SK-N-SH (cell line): ENCODE results near the gene FBLN7. TPM values are rescaled to one million over a fixed set of nuclear protein-coding genes. Genes with fewer than 3 reads are reported as not detected.

Experiments used
- CTCF ChIA-PET: fragments of 300-600, 350-600 bp; formaldehyde crosslinking; extraction: SDS; loops from one replicate; lab custom pipeline; 2021; lab: Yijun Ruan, JAX
- POLR2A ChIA-PET: fragments of 350-600 bp; sonication (Branson Sonifier 250); formaldehyde crosslinking; extraction: SDS; loops from one replicate; lab custom pipeline; 2020; ENCODE audit warnings: antibody characterized with exemption, inconsistent platforms; lab: Yijun Ruan, JAX
- DNase-seq: peaks from one replicate; pipeline ENCODE4 v3.0.0; 2012
- H2AFZ ChIP-seq: fragments of 200-600 bp; sonication (generic); 2 replicates; pipeline ENCODE4 v1.8.1; 2016; ENCODE audit warnings: antibody characterized with exemption, mild to moderate bottlenecking, low read depth
- H3F3A ChIP-seq: fragments of 200-600 bp; sonication (generic); replicated peaks from 2 replicates; pipeline ENCODE3; 2016; ENCODE audit warnings: antibody characterized with exemption, mild to moderate bottlenecking; ENCODE audit not compliant: insufficient read depth
- H3K27ac ChIP-seq, 2 experiments: fragments of 200-500 bp in 1 of 2; fragments of 200-600 bp in 1 of 2; sonication (Bioruptor generic) in 1 of 2; sonication (generic), shearing (Covaris generic) in 1 of 2; 2 replicates each; pipeline versions ENCODE4 v1.5.1 to v1.6.1; 2014 to 2016; ENCODE audit warnings: low read depth in 2 of 2, inconsistent platforms in 1 of 2, low read length in 1 of 2, mild to moderate bottlenecking in 1 of 2, mixed read lengths in 1 of 2
- H3K27me3 ChIP-seq: fragments of 200-600 bp; sonication (generic), shearing (Covaris generic); 2 replicates; pipeline ENCODE4 v1.6.1; 2016; ENCODE audit warnings: mixed run types; ENCODE audit not compliant: insufficient read depth
- H3K36me3 ChIP-seq, 2 experiments: fragments of 200-500 bp in 1 of 2; fragments of 200-600 bp in 1 of 2; sonication (Bioruptor generic) in 1 of 2; sonication (generic) in 1 of 2; replicated peaks in 1 of 2; 2 replicates each; pipeline versions ENCODE3 to v1.5.1; 2014 to 2016; ENCODE audit warnings: low read length in 1 of 2, mild to moderate bottlenecking in 1 of 2; ENCODE audit not compliant: insufficient read depth in 2 of 2, control insufficient read depth in 1 of 2
- H3K4me1 ChIP-seq, 2 experiments: fragments of 200-500 bp in 1 of 2; fragments of 200-600 bp in 1 of 2; sonication (Bioruptor generic) in 1 of 2; sonication (generic), shearing (Covaris generic) in 1 of 2; 2 replicates each; pipeline versions ENCODE4 v1.5.1 to v1.6.1; 2014 to 2016; ENCODE audit warnings: low read depth in 1 of 2, low read length in 1 of 2, mixed run types in 1 of 2; ENCODE audit not compliant: insufficient read depth in 2 of 2, control insufficient read depth in 1 of 2
- H3K4me2 ChIP-seq: fragments of 200-600 bp; sonication (generic), shearing (Covaris generic); 2 replicates; pipeline ENCODE4 v1.6.1; 2017; ENCODE audit warnings: mixed run types
- H3K4me3 ChIP-seq, 2 experiments: fragments of 200-500 bp in 1 of 2; fragments of 200-600 bp in 1 of 2; sonication (Bioruptor generic) in 1 of 2; sonication (generic), shearing (Covaris generic) in 1 of 2; 2 replicates each; pipeline versions ENCODE4 v1.5.1 to v1.8.1; 2014 to 2016; ENCODE audit warnings: low read depth in 2 of 2, inconsistent platforms in 1 of 2, low read length in 1 of 2, mild to moderate bottlenecking in 1 of 2, mixed read lengths in 1 of 2, moderate library complexity in 1 of 2
- H3K79me2 ChIP-seq: fragments of 200-600 bp; sonication (generic); 2 replicates; pipeline ENCODE4 v1.8.1; 2017; ENCODE audit warnings: mild to moderate bottlenecking; ENCODE audit not compliant: insufficient read depth
- H3K9ac ChIP-seq: fragments of 200-600 bp; sonication (generic); 2 replicates; pipeline ENCODE4 v1.6.1; 2017; ENCODE audit warnings: mixed run types
- H3K9me2 ChIP-seq: fragments of 200-600 bp; sonication (generic); 2 replicates; pipeline ENCODE4 v1.6.1; 2017; ENCODE audit warnings: mixed run types
- H3K9me3 ChIP-seq: fragments of 200-600 bp; sonication (generic); 2 replicates; pipeline ENCODE4 v1.6.1; 2017; ENCODE audit warnings: mixed run types, mild to moderate bottlenecking, moderate library complexity
- H4K20me1 ChIP-seq: fragments of 200-600 bp; sonication (generic); 2 replicates; pipeline ENCODE4 v1.6.1; 2017; ENCODE audit warnings: mild to moderate bottlenecking, mixed run types; ENCODE audit not compliant: insufficient read depth
- CHD2 ChIP-seq: fragments of 150-350 bp; IDR thresholded peaks from 2 replicates; pipeline ENCODE4 v1.6.1; 2018; ENCODE audit warnings: low read length; ENCODE audit not compliant: partially characterized antibody
- ELF1 ChIP-seq: IDR thresholded peaks from 2 replicates; pipeline ENCODE4 v1.4.0; 2012
- EP300 ChIP-seq, 2 experiments: IDR thresholded peaks; 2 replicates each; pipeline versions ENCODE4 v1.4.0 to v1.6.1; 2012; ENCODE audit warnings: borderline replicate concordance in 1 of 2, low read depth in 1 of 2, low read length in 1 of 2
- EZH2phosphoT487 ChIP-seq: fragments of 200-600 bp; sonication (generic); IDR thresholded peaks from 2 replicates; pipeline ENCODE4 v1.6.1; 2017; ENCODE audit warnings: low read depth, mixed run types, mild to moderate bottlenecking, antibody characterized with exemption, moderate library complexity, borderline replicate concordance
- FOXM1 ChIP-seq: IDR thresholded peaks from 2 replicates; pipeline ENCODE4 v1.4.0; 2012; ENCODE audit warnings: low read depth, mild to moderate bottlenecking
- JUND ChIP-seq: IDR thresholded peaks from 2 replicates; pipeline ENCODE4 v1.4.0; 2012
- MXI1 ChIP-seq: IDR thresholded peaks from 2 replicates; pipeline ENCODE4 v1.6.1; 2012; ENCODE audit warnings: mild to moderate bottlenecking, low read depth, low read length, improper control_type of control experiment
- POLR2AphosphoS5 ChIP-seq: IDR thresholded peaks from 2 replicates; pipeline ENCODE4 v1.6.1; 2012; ENCODE audit warnings: low read depth, low read length
- RCOR1 ChIP-seq: fragments of 150-350 bp; IDR thresholded peaks from 2 replicates; pipeline ENCODE4 v1.6.1; 2017; ENCODE audit warnings: antibody characterized with exemption, low read length
- RXRA ChIP-seq: IDR thresholded peaks from 2 replicates; pipeline ENCODE4 v1.4.0; 2012; ENCODE audit warnings: low read depth, mild to moderate bottlenecking, borderline replicate concordance
- TAF1 ChIP-seq: IDR thresholded peaks from 2 replicates; pipeline ENCODE4 v1.6.1; 2012; ENCODE audit warnings: low read depth, mild to moderate bottlenecking, low read length, moderate library complexity, borderline replicate concordance
- TCF12 ChIP-seq: IDR thresholded peaks from 2 replicates; pipeline ENCODE4 v1.4.0; 2012
- YY1 ChIP-seq: IDR thresholded peaks from 2 replicates; pipeline ENCODE4 v1.4.0; 2012; ENCODE audit warnings: low read depth, mild to moderate bottlenecking
- WGBS: methylation state at CpG from one replicate; pipeline ENCODE4 v1.1.6; 2017; ENCODE audit warnings: low lambda C conversion rate; 5-methylcytosine and 5-hydroxymethylcytosine counted together
- polyA plus RNA-seq, 3 experiments: library from polyadenylated mRNA; depleted of rRNA; stranded (reverse); fragments of >200 nt; gene quantifications; 2 replicates each; pipeline ENCODE4 v1.2.3, GENCODE V29; 2012
- TF ChIP-seq, protein P1 (sequence below): IDR thresholded peaks from 2 replicates; pipeline ENCODE4 v1.4.0; 2012; ENCODE audit warnings: low read depth, borderline replicate concordance
- TF ChIP-seq, protein P2 (sequence below): fragments of 200-600 bp; sonication (generic); IDR thresholded peaks from 2 replicates; pipeline ENCODE4 v1.6.1; 2017; ENCODE audit warnings: antibody characterized with exemption, mild to moderate bottlenecking, moderate library complexity
- TF ChIP-seq, protein P3 (sequence below): fragments of 150-350 bp; IDR thresholded peaks from 2 replicates; pipeline ENCODE4 v1.6.1; 2017; ENCODE audit warnings: antibody characterized with exemption, low read length, low read depth, borderline replicate concordance
- TF ChIP-seq, protein P4 (sequence below): IDR thresholded peaks from 2 replicates; pipeline ENCODE4 v1.4.0; 2012; ENCODE audit warnings: low read depth
- TF ChIP-seq, protein P5 (sequence below): IDR thresholded peaks from 2 replicates; pipeline ENCODE4 v1.4.0; 2012; ENCODE audit warnings: low read depth, borderline replicate concordance

FBLN7 gene
- polyA plus RNA-seq, 1 of the 3 experiments (the other 2 are of a cell fraction): 4.4 TPM

DNA sequence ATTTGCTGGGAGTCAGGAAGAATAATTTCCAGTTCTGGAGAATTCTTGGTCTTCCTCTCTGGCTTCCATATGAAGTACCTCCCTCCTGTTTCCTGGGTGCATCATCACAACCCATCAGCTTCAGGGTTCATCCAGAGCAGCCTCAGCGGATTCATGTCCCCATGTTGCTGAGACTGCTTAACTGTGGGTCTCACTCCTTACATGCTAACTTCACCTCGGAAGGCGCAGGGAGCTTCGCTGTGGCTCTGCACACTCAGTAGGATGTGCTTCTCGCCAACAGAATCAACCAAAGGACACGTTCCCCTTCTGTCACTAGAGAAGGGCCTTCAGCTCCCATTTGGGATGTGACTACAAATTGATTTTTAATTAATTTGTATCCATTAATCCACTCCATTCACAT lies 24.2 kb downstream of the FBLN7 start:
- no peaks in the 10 kb centered on the region for H3K27me3 ChIP-seq
- no peak overlapping the region for H2AFZ ChIP-seq
- H4K20me1 ChIP-seq: no peaks in the 10 kb centered on the region
- no peak overlapping the region for H3K27ac ChIP-seq
- no peaks in the 10 kb centered on the region for H3K79me2 ChIP-seq
- ChIA-PET POLR2A (no interaction called here), CTCF (no interaction called here)
- WGBS: 100% methylated on average over 6 of the region's 6 CpGs
- H3K9me3 ChIP-seq: no peaks in the 10 kb centered on the region
- no peak overlapping the region for H3K4me2 ChIP-seq
- no peaks in the 10 kb centered on the region for H3K4me1 ChIP-seq
- DNase-seq: no peak
- no peak overlapping the region for H3K4me3 ChIP-seq
- no peaks in the 10 kb centered on the region for H3K9me2 ChIP-seq
- no peak overlapping the region for H3K9ac ChIP-seq
- H3K36me3 ChIP-seq: no peaks in the 10 kb centered on the region
- no peak for TF ChIP-seq RCOR1
- TF ChIP-seq EZH2phosphoT487: no peak
- TF ChIP-seq, protein P1, sequence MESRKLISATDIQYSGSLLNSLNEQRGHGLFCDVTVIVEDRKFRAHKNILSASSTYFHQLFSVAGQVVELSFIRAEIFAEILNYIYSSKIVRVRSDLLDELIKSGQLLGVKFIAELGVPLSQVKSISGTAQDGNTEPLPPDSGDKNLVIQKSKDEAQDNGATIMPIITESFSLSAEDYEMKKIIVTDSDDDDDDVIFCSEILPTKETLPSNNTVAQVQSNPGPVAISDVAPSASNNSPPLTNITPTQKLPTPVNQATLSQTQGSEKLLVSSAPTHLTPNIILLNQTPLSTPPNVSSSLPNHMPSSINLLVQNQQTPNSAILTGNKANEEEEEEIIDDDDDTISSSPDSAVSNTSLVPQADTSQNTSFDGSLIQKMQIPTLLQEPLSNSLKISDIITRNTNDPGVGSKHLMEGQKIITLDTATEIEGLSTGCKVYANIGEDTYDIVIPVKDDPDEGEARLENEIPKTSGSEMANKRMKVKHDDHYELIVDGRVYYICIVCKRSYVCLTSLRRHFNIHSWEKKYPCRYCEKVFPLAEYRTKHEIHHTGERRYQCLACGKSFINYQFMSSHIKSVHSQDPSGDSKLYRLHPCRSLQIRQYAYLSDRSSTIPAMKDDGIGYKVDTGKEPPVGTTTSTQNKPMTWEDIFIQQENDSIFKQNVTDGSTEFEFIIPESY: no peak
- no peak for TF ChIP-seq YY1
- TF ChIP-seq, protein P2, sequence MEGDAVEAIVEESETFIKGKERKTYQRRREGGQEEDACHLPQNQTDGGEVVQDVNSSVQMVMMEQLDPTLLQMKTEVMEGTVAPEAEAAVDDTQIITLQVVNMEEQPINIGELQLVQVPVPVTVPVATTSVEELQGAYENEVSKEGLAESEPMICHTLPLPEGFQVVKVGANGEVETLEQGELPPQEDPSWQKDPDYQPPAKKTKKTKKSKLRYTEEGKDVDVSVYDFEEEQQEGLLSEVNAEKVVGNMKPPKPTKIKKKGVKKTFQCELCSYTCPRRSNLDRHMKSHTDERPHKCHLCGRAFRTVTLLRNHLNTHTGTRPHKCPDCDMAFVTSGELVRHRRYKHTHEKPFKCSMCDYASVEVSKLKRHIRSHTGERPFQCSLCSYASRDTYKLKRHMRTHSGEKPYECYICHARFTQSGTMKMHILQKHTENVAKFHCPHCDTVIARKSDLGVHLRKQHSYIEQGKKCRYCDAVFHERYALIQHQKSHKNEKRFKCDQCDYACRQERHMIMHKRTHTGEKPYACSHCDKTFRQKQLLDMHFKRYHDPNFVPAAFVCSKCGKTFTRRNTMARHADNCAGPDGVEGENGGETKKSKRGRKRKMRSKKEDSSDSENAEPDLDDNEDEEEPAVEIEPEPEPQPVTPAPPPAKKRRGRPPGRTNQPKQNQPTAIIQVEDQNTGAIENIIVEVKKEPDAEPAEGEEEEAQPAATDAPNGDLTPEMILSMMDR: no peak
- no peak for TF ChIP-seq CHD2
- no peak for TF ChIP-seq ELF1
- no peak for TF ChIP-seq MXI1
- no peak for TF ChIP-seq TCF12
- no peak for TF ChIP-seq POLR2AphosphoS5
- TF ChIP-seq, protein P3, sequence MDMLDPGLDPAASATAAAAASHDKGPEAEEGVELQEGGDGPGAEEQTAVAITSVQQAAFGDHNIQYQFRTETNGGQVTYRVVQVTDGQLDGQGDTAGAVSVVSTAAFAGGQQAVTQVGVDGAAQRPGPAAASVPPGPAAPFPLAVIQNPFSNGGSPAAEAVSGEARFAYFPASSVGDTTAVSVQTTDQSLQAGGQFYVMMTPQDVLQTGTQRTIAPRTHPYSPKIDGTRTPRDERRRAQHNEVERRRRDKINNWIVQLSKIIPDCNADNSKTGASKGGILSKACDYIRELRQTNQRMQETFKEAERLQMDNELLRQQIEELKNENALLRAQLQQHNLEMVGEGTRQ: no peak
- no peak for TF ChIP-seq EP300 (IDR thresholded peaks at IDR 0.05; ENCODE audit: borderline replicate concordance in 1 of 2, low read depth in 1 of 2, low read length in 1 of 2)
- peaks cover 3% of the 10 kb centered on the region for H3F3A ChIP-seq

DNA sequence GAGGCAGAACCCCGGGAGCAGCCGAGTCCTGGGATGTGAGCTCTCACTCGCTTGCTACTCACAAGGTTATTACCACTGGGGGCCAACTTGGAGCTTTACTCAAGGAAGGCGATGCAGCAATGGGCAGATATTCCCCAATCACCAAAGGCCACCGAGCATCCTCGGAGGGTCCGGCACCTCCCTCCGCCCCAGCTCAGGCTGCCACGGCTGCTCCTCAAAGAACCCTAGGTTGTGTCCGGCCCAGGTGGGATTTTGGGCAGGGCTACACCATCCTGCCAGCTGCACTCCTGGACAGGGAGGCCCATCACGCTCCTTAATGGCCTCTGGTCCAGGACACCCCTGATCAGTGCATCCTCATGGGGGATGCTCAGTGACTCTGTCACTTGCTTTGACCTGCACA lies 24.8 kb downstream of the FBLN7 start:
- H3K4me1 ChIP-seq: no peaks in the 10 kb centered on the region
- H3K4me3 ChIP-seq: no peak overlapping the region
- POLR2A ChIA-PET: no interaction called here
- H2AFZ ChIP-seq: no peak overlapping the region
- peaks cover 3% of the 10 kb centered on the region for H3F3A ChIP-seq
- CTCF ChIA-PET: no interaction called here
- no peak for DNase-seq
- H3K9me3 ChIP-seq: no peaks in the 10 kb centered on the region
- no peak overlapping the region for H3K4me2 ChIP-seq
- WGBS: 99% methylated on average over 4 of the region's 11 CpGs
- no peak for TF ChIP-seq RXRA
- TF ChIP-seq, protein P4, sequence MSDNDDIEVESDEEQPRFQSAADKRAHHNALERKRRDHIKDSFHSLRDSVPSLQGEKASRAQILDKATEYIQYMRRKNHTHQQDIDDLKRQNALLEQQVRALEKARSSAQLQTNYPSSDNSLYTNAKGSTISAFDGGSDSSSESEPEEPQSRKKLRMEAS: no peak
- TF ChIP-seq EP300 (IDR thresholded peaks at IDR 0.05; ENCODE audit: borderline replicate concordance in 1 of 2, low read depth in 1 of 2, low read length in 1 of 2): no peak
- TF ChIP-seq, protein P3: no peak
- TF ChIP-seq, protein P5, sequence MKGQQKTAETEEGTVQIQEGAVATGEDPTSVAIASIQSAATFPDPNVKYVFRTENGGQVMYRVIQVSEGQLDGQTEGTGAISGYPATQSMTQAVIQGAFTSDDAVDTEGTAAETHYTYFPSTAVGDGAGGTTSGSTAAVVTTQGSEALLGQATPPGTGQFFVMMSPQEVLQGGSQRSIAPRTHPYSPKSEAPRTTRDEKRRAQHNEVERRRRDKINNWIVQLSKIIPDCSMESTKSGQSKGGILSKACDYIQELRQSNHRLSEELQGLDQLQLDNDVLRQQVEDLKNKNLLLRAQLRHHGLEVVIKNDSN: no peak
- no peak for TF ChIP-seq JUND
- TF ChIP-seq TAF1: no peak
- no peak for TF ChIP-seq CHD2
- TF ChIP-seq FOXM1: no peak
- TF ChIP-seq, protein P1: no peak
- H3K36me3 ChIP-seq: no peaks in the 10 kb centered on the region
- H4K20me1 ChIP-seq: no peaks in the 10 kb centered on the region
- no peaks in the 10 kb centered on the region for H3K27me3 ChIP-seq
- H3K9me2 ChIP-seq: no peaks in the 10 kb centered on the region
- H3K79me2 ChIP-seq: no peaks in the 10 kb centered on the region
- no peak overlapping the region for H3K27ac ChIP-seq
- no peak overlapping the region for H3K9ac ChIP-seq
